Thyroid gland (tissue), 4 donors: ENCODE results near the gene ANKRD36B. TPM values are rescaled to one million over a fixed set of nuclear protein-coding genes. Genes with fewer than 3 reads are reported as not detected.
"Not testable (repeated sequence)": the region's sequence is repeated elsewhere in the genome, so short reads cannot be mapped to it uniquely, and the experiment has no call there.

Experiments used
- DNase-seq, 2 donors: peaks; one replicate each; pipeline ENCODE4 v3.0.0-alpha.2; 2019
- H3K27ac ChIP-seq, 3 donors: fragments of 200-600 bp; sonication (generic); 1 replicate in 2 of 3; 2 replicates in 1 of 3; pipeline ENCODE4 v1.5.1; 2016 to 2019; ENCODE audit warnings: mild to moderate bottlenecking in 1 of 3, moderate library complexity in 1 of 3
- H3K27me3 ChIP-seq: fragments of 200-600 bp; sonication (generic); one replicate; pipeline ENCODE4 v1.5.1; 2019
- H3K36me3 ChIP-seq, 2 donors: fragments of 200-600 bp; sonication (generic); one replicate each; pipeline ENCODE4 v1.5.1; 2016 to 2019
- H3K4me1 ChIP-seq, 2 donors: fragments of 200-600 bp; sonication (generic); one replicate each; pipeline ENCODE4 v1.5.1; 2017 to 2019
- H3K4me3 ChIP-seq, 3 donors: fragments of 200-600 bp; sonication (generic); replicated peaks in 1 of 3; 1 replicate in 2 of 3; 2 replicates in 1 of 3; pipeline ENCODE4 v1.5.1; 2016; ENCODE audit warnings: mild to moderate bottlenecking in 1 of 3
- H3K9me3 ChIP-seq: fragments of 200-600 bp; sonication (generic); one replicate; pipeline ENCODE4 v1.5.1; 2017
- POLR2A ChIP-seq, 2 donors: fragments of 450-650 bp; IDR thresholded peaks; one replicate each; pipeline ENCODE4 v1.6.1; 2017; ENCODE audit warnings: antibody characterized with exemption in 2 of 2, mild to moderate bottlenecking in 2 of 2, moderate library complexity in 1 of 2
- WGBS, 2 donors: methylation state at CpG; one replicate each; pipeline ENCODE4 v1.1.5; 2017; 5-methylcytosine and 5-hydroxymethylcytosine counted together
- intact Hi-C: fragments of 100-400 bp; cut with DNase I; formaldehyde crosslinking; loops from one replicate; pipeline ENCODE4 v1.15.1; 2023
- total RNA-seq, 4 donors: library from RNA; depleted of rRNA; stranded (reverse); fragments of >200 nt; gene quantifications; one replicate each; pipeline ENCODE4 v1.2.3, GENCODE V29; 2016
- TF ChIP-seq, protein P1 (sequence below), 6 experiments: fragments of 200-600 bp in 3 of 6; fragments of 450-650 bp in 3 of 6; sonication (generic) in 3 of 6; IDR thresholded peaks; one replicate each; pipeline ENCODE4 v1.5.1; 2016 to 2019; ENCODE audit warnings: antibody characterized with exemption in 6 of 6, mild to moderate bottlenecking in 2 of 6, inconsistent platforms in 1 of 6, moderate library complexity in 1 of 6

ANKRD36B gene
- total RNA-seq, 4 donors from 2014 or later = 26.5 to 60.1 (median 39.0) TPM

GRCh38 chr2:97548536-97548935 lies 41.1 kb downstream of the ANKRD36B start:
- H3K4me3 ChIP-seq, DNase-seq, H3K27ac ChIP-seq, H3K4me1 ChIP-seq, H3K27me3 ChIP-seq, H3K36me3 ChIP-seq, H3K9me3 ChIP-seq, intact Hi-C loops: not testable (repeated sequence)

DNA sequence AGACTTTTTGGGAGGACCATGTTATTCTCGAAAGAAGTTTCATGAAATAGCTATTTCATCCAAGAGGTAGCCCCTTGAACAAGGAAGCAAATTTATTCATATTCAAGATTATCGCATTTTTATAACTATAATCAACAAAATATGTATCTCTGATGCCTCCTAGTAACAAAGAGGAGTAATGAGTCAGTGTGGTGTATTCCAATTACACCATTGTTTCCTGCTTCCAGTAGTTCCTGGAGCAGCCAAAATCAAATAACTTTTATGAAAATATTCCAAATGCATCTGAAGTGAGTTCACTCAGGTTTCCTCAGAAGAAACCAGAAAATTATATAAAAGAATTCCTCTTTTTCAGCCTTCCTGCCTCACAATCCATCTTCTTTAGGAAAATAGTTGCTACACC lies 43.0 kb downstream of the ANKRD36B start:
- Histone ChIP-seq H3K27me3 (no peaks in the 10 kb centered on the region), H3K4me3 (no peak overlapping the region), H3K27ac (no peak overlapping the region), H3K9me3 (no peaks in the 10 kb centered on the region), H3K36me3 (peaks cover 0 to 3% of the 10 kb centered on the region in 2 donors), H3K4me1 (no peaks in the 10 kb centered on the region)
- TF ChIP-seq, protein P1, sequence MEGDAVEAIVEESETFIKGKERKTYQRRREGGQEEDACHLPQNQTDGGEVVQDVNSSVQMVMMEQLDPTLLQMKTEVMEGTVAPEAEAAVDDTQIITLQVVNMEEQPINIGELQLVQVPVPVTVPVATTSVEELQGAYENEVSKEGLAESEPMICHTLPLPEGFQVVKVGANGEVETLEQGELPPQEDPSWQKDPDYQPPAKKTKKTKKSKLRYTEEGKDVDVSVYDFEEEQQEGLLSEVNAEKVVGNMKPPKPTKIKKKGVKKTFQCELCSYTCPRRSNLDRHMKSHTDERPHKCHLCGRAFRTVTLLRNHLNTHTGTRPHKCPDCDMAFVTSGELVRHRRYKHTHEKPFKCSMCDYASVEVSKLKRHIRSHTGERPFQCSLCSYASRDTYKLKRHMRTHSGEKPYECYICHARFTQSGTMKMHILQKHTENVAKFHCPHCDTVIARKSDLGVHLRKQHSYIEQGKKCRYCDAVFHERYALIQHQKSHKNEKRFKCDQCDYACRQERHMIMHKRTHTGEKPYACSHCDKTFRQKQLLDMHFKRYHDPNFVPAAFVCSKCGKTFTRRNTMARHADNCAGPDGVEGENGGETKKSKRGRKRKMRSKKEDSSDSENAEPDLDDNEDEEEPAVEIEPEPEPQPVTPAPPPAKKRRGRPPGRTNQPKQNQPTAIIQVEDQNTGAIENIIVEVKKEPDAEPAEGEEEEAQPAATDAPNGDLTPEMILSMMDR (IDR thresholded peaks at IDR 0.05) = no peak
- TF ChIP-seq POLR2A (IDR thresholded peaks at IDR 0.05) = no peak
- 48 to 93% methylated on average over 2 of the region's 2 CpGs for WGBS, 2 donors
- no peak for DNase-seq
- intact Hi-C loops = no loop called here

DNA sequence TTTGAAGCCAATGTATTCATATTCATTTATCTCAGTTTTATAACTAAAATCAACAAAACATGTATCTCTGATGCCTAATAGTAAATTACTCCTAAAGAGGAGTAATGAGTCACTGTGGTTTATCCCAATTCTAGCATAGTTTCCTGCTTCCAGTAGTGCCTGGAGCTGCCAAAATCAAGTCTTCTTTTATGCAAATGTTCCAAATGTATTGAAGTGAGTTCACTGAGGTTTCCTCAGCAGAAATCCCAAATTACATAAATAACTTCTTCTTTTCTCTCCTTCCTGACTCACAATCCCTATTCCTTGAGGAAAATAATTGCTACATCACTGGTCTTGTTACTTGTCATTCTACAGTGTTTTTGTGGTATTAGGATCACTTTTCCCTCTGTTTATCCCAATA lies 44.8 kb downstream of the ANKRD36B start:
- H3K4me1 ChIP-seq, H3K9me3 ChIP-seq, intact Hi-C loops, H3K27me3 ChIP-seq, H3K27ac ChIP-seq, DNase-seq, H3K4me3 ChIP-seq, H3K36me3 ChIP-seq: not testable (repeated sequence)

DNA sequence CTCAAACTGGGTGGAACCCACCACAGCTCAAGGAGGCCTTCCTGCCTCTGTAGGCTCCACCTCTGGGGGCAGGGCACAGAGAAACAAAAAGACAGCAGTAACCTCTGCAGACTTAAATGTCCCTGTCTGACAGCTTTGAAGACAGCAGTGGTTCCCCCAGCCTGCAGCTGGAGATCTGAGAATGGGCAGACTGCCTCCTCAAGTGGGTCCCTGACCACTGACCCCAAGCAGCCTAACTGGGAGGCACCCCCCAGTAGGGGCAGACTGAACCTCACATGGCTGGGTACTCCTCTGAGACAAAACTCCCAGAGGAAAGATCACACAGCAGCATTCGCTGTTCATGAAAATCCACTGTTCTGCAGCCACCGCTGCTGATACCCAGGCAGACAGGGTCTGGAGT lies 63.8 kb downstream of the ANKRD36B start:
- WGBS, 2 donors = 100% methylated on average over 1 of the region's 2 CpGs; no CpG with 5 or more reads in 1 of the 2 donors
- H3K9me3 ChIP-seq, intact Hi-C loops: not testable (repeated sequence)

DNA sequence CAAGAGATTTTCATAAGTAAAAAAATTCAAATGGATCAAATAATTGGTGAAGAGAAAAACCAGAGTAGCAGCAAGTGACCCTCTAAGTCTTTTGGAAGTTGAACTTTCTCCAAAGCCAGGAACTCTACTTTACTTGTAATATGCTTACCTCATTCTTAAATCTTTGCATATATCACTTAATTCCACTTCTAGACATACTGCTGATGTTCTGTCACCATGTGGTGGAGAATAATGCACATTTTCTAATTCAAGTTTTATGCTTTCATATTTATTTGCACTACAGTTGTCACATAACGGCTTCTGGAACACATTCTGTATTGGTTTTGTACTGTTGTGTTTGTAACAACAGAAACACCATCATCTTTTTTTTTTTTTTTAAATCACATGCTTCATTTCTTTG lies 65.9 kb downstream of the ANKRD36B start:
- H3K27ac ChIP-seq, intact Hi-C loops, DNase-seq, H3K9me3 ChIP-seq, H3K36me3 ChIP-seq, H3K27me3 ChIP-seq, H3K4me3 ChIP-seq, H3K4me1 ChIP-seq: not testable (repeated sequence)
- WGBS, 2 donors = 100% methylated on average over 1 of the region's 1 CpG; no CpG with 5 or more reads in 1 of the 2 donors

More for the DNA sequence above, 63.8 kb downstream of the ANKRD36B start:
- not testable (repeated sequence) for H3K4me3 ChIP-seq, DNase-seq, H3K36me3 ChIP-seq, H3K27ac ChIP-seq, H3K4me1 ChIP-seq, H3K27me3 ChIP-seq

- H3K4me1 ChIP-seq, H3K4me3 ChIP-seq, H3K27me3 ChIP-seq, intact Hi-C loops, H3K27ac ChIP-seq, DNase-seq, H3K36me3 ChIP-seq, H3K9me3 ChIP-seq: not testable (repeated sequence)
- no CpG with 5 or more reads among the region's 2 CpGs for WGBS, 2 donors
Observed at GRCh38 chr2:97522916-97523555, 66.6 kb downstream of the ANKRD36B start.

DNA sequence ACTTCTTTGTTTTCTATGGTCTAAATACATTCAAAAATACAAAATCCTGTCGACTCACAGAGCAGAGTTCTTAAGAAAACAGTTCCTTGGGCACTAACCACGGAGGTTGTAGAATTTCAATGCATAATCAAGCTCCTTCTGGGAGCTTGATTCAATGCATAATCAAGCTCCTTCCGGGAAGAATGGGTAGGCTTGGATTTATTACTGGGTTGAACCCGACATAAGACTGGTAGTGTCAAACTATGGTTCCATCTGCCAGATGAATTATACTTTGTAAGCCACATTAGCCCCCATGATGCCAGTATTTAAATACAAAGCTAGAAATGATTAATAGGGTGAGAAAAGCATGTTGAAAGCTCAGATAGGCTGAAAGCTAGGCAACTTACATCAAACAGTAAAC lies 94.0 kb downstream of the ANKRD36B start:
- H3K27ac ChIP-seq, H3K27me3 ChIP-seq, H3K36me3 ChIP-seq, H3K9me3 ChIP-seq, DNase-seq, H3K4me3 ChIP-seq, intact Hi-C loops, H3K4me1 ChIP-seq: not testable (repeated sequence)
- WGBS, 2 donors = 100% methylated on average over 1 of the region's 4 CpGs; no CpG with 5 or more reads in 1 of the 2 donors

DNA sequence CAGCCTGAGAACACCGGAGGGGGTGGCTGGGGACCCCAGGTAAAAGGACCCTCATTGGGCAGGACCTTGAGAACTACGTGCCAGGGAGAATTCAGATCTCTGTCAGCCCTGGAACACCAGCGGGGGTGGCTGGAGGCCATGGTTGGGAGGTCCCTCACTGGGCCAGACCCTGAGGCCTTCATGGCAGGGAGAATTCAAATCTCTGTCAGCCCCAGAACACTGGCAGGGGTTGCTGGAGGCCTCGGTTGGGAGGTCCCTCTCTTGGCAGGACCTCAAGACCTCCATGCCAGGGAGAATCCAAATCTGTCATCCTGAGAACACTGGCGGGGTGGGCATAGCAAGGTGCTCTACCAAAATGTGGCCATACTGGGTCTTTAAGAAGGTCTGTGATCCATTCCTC lies 99.5 kb downstream of the ANKRD36B start:
- H3K9me3 ChIP-seq, H3K36me3 ChIP-seq, H3K27ac ChIP-seq, intact Hi-C loops, H3K4me1 ChIP-seq, H3K27me3 ChIP-seq, H3K4me3 ChIP-seq: not testable (repeated sequence)
- DNase-seq = peak; percentile 1 to 3
- 94 to 96% methylated on average over 3 to 4 of the region's 5 CpGs for WGBS, 2 donors

Other genes starting within 250 kb of the ANKRD36B start
- 100 to 1,000 TPM; 216 to 731 (median 586) TPM for gene COX5B, start 56.2 kb upstream of the ANKRD36B start, total RNA-seq
- 100 to 1,000 TPM in 1 of 4 donors, 10 to 100 TPM in 3; 64.9 to 106 (median 76.3) TPM for gene ACTR1B, start 74.2 kb upstream of the ANKRD36B start, total RNA-seq
- gene C2orf92, start 79.8 kb upstream of the ANKRD36B start, total RNA-seq = 10 to 100 TPM in 3 of 4 donors, 1 to 10 TPM in 1; 9.8 to 36.5 (median 30.7) TPM
- gene ZAP70, start 123.7 kb upstream of the ANKRD36B start, total RNA-seq = 1 to 10 TPM; 4.0 to 7.6 (median 4.4) TPM